WTC11 (cell line): ENCODE results near the gene HDAC7. TPM values are rescaled to one million over a fixed set of nuclear protein-coding genes. Genes with fewer than 3 reads are reported as not detected.

ENCODE experiments used
- ATAC-seq: fragments of 200-7000 bp; cut with Tn5 transposase; 2 replicates; pipeline ENCODE4 v1.10.0; 2021; ENCODE audit warnings: mild to moderate bottlenecking, moderate library complexity
- CTCF ChIA-PET: fragments of 300-600 bp; sonication (Branson Sonifier 250); formaldehyde crosslinking; loops from one replicate; lab custom pipeline; 2021; ENCODE audit warnings: antibody characterized with exemption; lab: Charles Lee
- POLR2A ChIA-PET: fragments of 350-600 bp; sonication (Branson Sonifier 250); formaldehyde crosslinking; loops from one replicate; lab custom pipeline; 2021; ENCODE audit warnings: antibody characterized with exemption; lab: Charles Lee
- DNase-seq: peaks from one replicate; pipeline ENCODE4 v3.0.0; 2021; ENCODE audit warnings: low spot score
- H3K27ac Mint-ChIP-seq: 2 replicates; pipeline ENCODE4 v1.8.0; 2021; ENCODE audit warnings: mixed read lengths
- H3K27me3 Mint-ChIP-seq: 2 replicates; pipeline ENCODE4 v1.8.0; 2021; ENCODE audit warnings: low read depth, mild to moderate bottlenecking, moderate library complexity, mixed read lengths
- H3K36me3 Mint-ChIP-seq: 2 replicates; pipeline ENCODE4 v1.8.0; 2021; ENCODE audit warnings: mixed read lengths
- H3K4me1 Mint-ChIP-seq: 2 replicates; pipeline ENCODE4 v1.8.0; 2022; ENCODE audit warnings: mixed read lengths
- H3K4me3 Mint-ChIP-seq: 2 replicates; pipeline ENCODE4 v1.8.0; 2021; ENCODE audit warnings: mild to moderate bottlenecking, moderate library complexity, mixed read lengths
- H3K9me3 Mint-ChIP-seq: 2 replicates; pipeline ENCODE4 v1.8.0; 2021; ENCODE audit warnings: mixed read lengths
- HMGA2 ChIP-seq: fragments of 250-450 bp; sonication (Bioruptor Pico); IDR thresholded peaks from 2 replicates; pipeline ENCODE4 v1.4.0; 2021; ENCODE audit warnings: mild to moderate bottlenecking, moderate library complexity
- MAX ChIP-seq: sonication (generic); formaldehyde crosslinking; IDR thresholded peaks from 2 replicates; pipeline ENCODE4 v1.8.0; 2022; ENCODE audit warnings: mild to moderate bottlenecking, missing genetic modification reagents
- NFYB ChIP-seq: sonication (generic); formaldehyde crosslinking; conservative IDR thresholded peaks from 2 replicates; pipeline ENCODE4 v1.8.0; 2022; ENCODE audit warnings: low read depth, missing genetic modification reagents
- NR1H2 ChIP-seq: sonication (generic); formaldehyde crosslinking; IDR thresholded peaks from 2 replicates; pipeline ENCODE4 v1.9.0; 2021; ENCODE audit warnings: mild to moderate bottlenecking, moderate library complexity, missing genetic modification reagents
- PRRX2 ChIP-seq: fragments of 250-450 bp; sonication (Bioruptor Pico); IDR thresholded peaks from 2 replicates; pipeline ENCODE4 v1.8.0; 2021; ENCODE audit warnings: mild to moderate bottlenecking
- TEAD4 ChIP-seq: sonication (generic); formaldehyde crosslinking; IDR thresholded peaks from 2 replicates; pipeline ENCODE4 v1.8.0; 2022; ENCODE audit warnings: mild to moderate bottlenecking, missing genetic modification reagents
- USF1 ChIP-seq: sonication (generic); formaldehyde crosslinking; IDR thresholded peaks from 2 replicates; pipeline ENCODE4 v1.8.0; 2022; ENCODE audit warnings: mild to moderate bottlenecking, missing genetic modification reagents
- ZBTB21 ChIP-seq: sonication (generic); formaldehyde crosslinking; IDR thresholded peaks from 2 replicates; pipeline ENCODE4 v1.8.1; 2023; ENCODE audit warnings: mild to moderate bottlenecking, missing genetic modification reagents, borderline replicate concordance
- total RNA-seq: library from RNA; stranded (reverse); gene quantifications from 3 replicates; pipeline ENCODE4 v1.2.3, GENCODE V29; 2021
- TF ChIP-seq, protein P1 (sequence below): sonication (generic); formaldehyde crosslinking; conservative IDR thresholded peaks from 2 replicates; pipeline ENCODE4 v1.8.1; 2022; ENCODE audit warnings: mild to moderate bottlenecking, missing genetic modification reagents
- TF ChIP-seq, protein P2 (sequence below): fragments of 200-600 bp; IDR thresholded peaks from 2 replicates; pipeline ENCODE4 v1.8.0; 2022; ENCODE audit warnings: antibody characterized with exemption
- TF ChIP-seq, protein P3 (sequence below): sonication (generic); formaldehyde crosslinking; IDR thresholded peaks from 2 replicates; pipeline ENCODE4 v1.8.1; 2023; ENCODE audit warnings: mild to moderate bottlenecking, missing genetic modification reagents
- TF ChIP-seq, protein P4 (sequence below): sonication (generic); formaldehyde crosslinking; IDR thresholded peaks from 2 replicates; pipeline ENCODE4 v1.8.0; 2022; ENCODE audit warnings: mild to moderate bottlenecking, missing genetic modification reagents

The HDAC7 gene
- total RNA-seq, 1 experiment from 2014 or later, result 111 TPM

DNA sequence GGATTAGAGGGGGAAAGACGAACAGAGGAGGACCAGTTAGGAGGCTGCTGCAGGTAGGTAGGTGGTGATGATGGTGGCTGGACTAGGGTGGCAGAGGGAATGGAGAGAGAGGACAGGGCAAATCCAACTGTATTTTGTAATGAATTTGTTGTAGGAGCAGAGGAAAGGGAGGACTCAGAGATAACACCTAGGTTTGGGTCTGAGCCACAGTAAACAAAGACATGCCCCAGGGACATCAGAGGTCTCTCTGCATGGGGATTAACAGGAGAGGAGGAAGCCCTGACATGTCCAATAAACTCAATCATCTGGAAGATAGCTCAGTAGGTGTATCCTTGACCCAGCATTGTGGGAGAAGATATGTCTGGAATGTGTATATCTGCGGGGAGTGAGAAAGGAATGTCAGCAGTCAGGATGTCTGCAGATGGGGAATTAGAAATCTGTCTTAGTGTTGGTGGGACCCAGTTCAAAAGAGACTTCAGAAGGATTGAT is 51.3 kb downstream of the HDAC7 start:
- ATAC-seq, result peak; percentile 27
- no peak overlapping the region for H3K4me3 Mint-ChIP-seq
- peaks cover 22% of the 10 kb centered on the region for H3K4me1 Mint-ChIP-seq
- peaks cover 10% of the 10 kb centered on the region for H3K27me3 Mint-ChIP-seq
- TF ChIP-seq HMGA2 (CRISPR knock-in tag), result no peak
- TF ChIP-seq, protein P1, sequence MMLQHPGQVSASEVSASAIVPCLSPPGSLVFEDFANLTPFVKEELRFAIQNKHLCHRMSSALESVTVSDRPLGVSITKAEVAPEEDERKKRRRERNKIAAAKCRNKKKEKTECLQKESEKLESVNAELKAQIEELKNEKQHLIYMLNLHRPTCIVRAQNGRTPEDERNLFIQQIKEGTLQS, result no peak
- TF ChIP-seq MAX (CRISPR knock-in tag), result no peak
- no peak for DNase-seq
- CTCF ChIA-PET, result interaction anchor here (0.9 to 19.3 kb wide), 8 partner anchors 10 to 75 kb away, joined by 3 to 735 read pairs (median 82); partner anchors contain the start of gene RAPGEF3
- H3K9me3 Mint-ChIP-seq, result no peaks in the 10 kb centered on the region
- POLR2A ChIA-PET, result interaction anchor here (1.1 kb wide), 1 partner anchor 24 kb away, joined by 3 read pairs; no protein-coding TSS in a partner anchor
- no peaks in the 10 kb centered on the region for H3K36me3 Mint-ChIP-seq
- H3K27ac Mint-ChIP-seq, result no peak overlapping the region

DNA sequence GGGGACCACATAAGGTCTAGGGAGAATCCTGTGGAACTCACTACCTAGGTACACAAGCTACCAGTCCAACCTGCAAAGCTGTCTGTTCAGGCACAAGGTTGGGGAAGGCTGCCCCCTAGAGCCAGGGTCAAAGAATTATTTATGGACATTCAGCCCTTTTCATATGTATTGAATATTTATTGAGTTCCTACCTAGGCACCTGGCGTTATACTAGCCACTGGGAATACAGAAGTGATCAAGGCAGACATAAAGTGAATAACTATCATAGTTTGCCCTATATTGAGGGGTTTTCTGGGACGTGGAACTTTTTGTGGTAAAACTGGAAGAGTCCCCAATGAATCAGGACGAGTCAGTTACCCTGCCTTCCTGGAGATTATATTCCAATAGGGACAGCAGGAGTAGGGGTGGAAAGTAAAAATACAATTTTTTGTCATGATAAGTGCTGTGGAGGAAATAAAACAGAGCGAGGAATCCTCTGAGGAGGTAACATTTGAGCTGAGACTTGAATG is 52.4 kb downstream of the HDAC7 start:
- no peaks in the 10 kb centered on the region for H3K36me3 Mint-ChIP-seq
- no peaks in the 10 kb centered on the region for H3K9me3 Mint-ChIP-seq
- ChIA-PET CTCF (interaction anchor here (0.6 to 19.3 kb wide), 26 partner anchors 11 to 1610 kb away, joined by 3 to 735 read pairs (median 4); partner anchors contain the start of genes HDAC7, RAPGEF3 and VDR), POLR2A (interaction anchor here (0.8 to 1.5 kb wide), 7 partner anchors 9 to 61 kb away, joined by 3 to 6 read pairs (median 4); partner anchors contain the start of genes RAPGEF3 and RPAP3)
- H3K27ac Mint-ChIP-seq, result no peak overlapping the region
- ATAC-seq, result peak; percentile 61
- H3K4me1 Mint-ChIP-seq, result peaks cover 18% of the 10 kb centered on the region
- peak; percentile 76 for DNase-seq
- H3K27me3 Mint-ChIP-seq, result peaks cover 6% of the 10 kb centered on the region
- TF ChIP-seq, protein P2, sequence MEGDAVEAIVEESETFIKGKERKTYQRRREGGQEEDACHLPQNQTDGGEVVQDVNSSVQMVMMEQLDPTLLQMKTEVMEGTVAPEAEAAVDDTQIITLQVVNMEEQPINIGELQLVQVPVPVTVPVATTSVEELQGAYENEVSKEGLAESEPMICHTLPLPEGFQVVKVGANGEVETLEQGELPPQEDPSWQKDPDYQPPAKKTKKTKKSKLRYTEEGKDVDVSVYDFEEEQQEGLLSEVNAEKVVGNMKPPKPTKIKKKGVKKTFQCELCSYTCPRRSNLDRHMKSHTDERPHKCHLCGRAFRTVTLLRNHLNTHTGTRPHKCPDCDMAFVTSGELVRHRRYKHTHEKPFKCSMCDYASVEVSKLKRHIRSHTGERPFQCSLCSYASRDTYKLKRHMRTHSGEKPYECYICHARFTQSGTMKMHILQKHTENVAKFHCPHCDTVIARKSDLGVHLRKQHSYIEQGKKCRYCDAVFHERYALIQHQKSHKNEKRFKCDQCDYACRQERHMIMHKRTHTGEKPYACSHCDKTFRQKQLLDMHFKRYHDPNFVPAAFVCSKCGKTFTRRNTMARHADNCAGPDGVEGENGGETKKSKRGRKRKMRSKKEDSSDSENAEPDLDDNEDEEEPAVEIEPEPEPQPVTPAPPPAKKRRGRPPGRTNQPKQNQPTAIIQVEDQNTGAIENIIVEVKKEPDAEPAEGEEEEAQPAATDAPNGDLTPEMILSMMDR, result peak; percentile 51; the same call in 1 of the 2 replicates
- no peak for TF ChIP-seq TEAD4
- no peak overlapping the region for H3K4me3 Mint-ChIP-seq

GRCh38 chr12:47766502-47767215 is 53.0 kb downstream of the HDAC7 start:
- CTCF ChIA-PET, result interaction anchor here (0.6 to 19.3 kb wide), 32 partner anchors 12 to 1610 kb away, joined by 3 to 735 read pairs (median 4); partner anchors contain the start of genes HDAC7, RAPGEF3 and VDR
- Mint-ChIP-seq H3K27ac (no peak overlapping the region), H3K9me3 (no peaks in the 10 kb centered on the region), H3K27me3 (peaks cover 3% of the 10 kb centered on the region; the same call in 1 of the 2 replicates), H3K4me3 (no peak overlapping the region), H3K36me3 (no peaks in the 10 kb centered on the region), H3K4me1 (peaks cover 15% of the 10 kb centered on the region)
- POLR2A ChIA-PET, result interaction anchor here (0.8 to 1.5 kb wide), 7 partner anchors 8 to 61 kb away, joined by 3 to 6 read pairs (median 4); partner anchors contain the start of genes RAPGEF3 and RPAP3
- no peak for TF ChIP-seq NFYB
- TF ChIP-seq ZBTB21 (CRISPR knock-in tag), result no peak
- TF ChIP-seq, protein P3, sequence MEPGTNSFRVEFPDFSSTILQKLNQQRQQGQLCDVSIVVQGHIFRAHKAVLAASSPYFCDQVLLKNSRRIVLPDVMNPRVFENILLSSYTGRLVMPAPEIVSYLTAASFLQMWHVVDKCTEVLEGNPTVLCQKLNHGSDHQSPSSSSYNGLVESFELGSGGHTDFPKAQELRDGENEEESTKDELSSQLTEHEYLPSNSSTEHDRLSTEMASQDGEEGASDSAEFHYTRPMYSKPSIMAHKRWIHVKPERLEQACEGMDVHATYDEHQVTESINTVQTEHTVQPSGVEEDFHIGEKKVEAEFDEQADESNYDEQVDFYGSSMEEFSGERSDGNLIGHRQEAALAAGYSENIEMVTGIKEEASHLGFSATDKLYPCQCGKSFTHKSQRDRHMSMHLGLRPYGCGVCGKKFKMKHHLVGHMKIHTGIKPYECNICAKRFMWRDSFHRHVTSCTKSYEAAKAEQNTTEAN (CRISPR knock-in tag), result no peak
- TF ChIP-seq, protein P4, sequence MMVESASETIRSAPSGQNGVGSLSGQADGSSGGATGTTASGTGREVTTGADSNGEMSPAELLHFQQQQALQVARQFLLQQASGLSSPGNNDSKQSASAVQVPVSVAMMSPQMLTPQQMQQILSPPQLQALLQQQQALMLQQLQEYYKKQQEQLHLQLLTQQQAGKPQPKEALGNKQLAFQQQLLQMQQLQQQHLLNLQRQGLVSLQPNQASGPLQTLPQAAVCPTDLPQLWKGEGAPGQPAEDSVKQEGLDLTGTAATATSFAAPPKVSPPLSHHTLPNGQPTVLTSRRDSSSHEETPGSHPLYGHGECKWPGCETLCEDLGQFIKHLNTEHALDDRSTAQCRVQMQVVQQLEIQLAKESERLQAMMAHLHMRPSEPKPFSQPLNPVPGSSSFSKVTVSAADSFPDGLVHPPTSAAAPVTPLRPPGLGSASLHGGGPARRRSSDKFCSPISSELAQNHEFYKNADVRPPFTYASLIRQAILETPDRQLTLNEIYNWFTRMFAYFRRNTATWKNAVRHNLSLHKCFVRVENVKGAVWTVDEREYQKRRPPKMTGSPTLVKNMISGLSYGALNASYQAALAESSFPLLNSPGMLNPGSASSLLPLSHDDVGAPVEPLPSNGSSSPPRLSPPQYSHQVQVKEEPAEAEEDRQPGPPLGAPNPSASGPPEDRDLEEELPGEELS (CRISPR knock-in tag), result no peak
- no peak for TF ChIP-seq USF1 (CRISPR knock-in tag)
- no peak for TF ChIP-seq PRRX2 (CRISPR knock-in tag)
- no peak for TF ChIP-seq NR1H2
- peak; percentile 7 for ATAC-seq
- no peak for DNase-seq
